Non-pigmented ciliary epithelial cell (primary cell): Measurements from ENCODE around the gene OR6Q1.
"Not testable (repeated sequence)": the region's sequence is repeated elsewhere in the genome, so short reads cannot be mapped to it uniquely, and the experiment has no call there.

ENCODE experiments used
- DNase-seq: peaks from one replicate; pipeline ENCODE4 v3.0.0-alpha.2; 2010; ENCODE audit warnings: low read depth

The OR6Q1 gene, protein sequence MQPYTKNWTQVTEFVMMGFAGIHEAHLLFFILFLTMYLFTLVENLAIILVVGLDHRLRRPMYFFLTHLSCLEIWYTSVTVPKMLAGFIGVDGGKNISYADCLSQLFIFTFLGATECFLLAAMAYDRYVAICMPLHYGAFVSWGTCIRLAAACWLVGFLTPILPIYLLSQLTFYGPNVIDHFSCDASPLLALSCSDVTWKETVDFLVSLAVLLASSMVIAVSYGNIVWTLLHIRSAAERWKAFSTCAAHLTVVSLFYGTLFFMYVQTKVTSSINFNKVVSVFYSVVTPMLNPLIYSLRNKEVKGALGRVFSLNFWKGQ

DNA sequence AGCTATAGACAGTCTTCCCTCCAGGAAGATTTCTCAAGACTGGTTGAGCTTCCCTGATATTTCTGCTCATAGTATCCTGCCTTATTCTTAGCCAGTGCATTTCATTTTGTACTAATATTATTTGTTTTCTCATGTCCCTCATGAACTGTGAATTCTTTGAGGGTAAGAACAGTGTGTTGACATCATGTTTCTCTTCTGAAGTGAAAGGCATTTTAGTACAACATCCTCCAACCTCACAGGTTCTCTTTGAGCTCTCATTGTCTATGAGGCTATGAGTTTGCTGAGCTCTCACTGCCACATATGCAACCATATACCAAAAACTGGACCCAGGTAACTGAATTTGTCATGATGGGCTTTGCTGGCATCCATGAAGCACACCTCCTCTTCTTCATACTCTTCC lies at the start of gene OR6Q1:
Gene OR6Q1 (plus strand): TSS at position 301 of the 400 bp plus-strand sequence. CDS start 0 bp downstream, at position 301.
- no peak for DNase-seq

DNA sequence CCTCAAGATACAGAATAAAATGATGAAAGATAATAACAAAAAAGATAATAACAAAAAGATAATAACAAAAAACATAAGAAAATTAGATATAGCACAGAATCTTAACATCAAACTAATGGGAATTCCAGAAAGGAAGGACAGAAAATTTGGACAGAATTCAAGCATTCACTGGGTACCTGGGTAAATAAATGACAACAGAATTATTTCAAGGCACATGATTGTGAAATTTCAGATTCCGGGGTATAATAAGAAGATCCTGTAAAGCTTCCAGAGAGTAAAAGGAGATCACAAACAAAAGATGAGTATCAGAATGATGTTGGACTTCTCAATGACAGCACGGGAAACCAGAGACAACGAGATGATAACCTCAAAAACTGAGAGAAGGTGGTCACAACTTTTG lies 49.2 kb upstream of the OR6Q1 start:
- no peak for DNase-seq

DNA sequence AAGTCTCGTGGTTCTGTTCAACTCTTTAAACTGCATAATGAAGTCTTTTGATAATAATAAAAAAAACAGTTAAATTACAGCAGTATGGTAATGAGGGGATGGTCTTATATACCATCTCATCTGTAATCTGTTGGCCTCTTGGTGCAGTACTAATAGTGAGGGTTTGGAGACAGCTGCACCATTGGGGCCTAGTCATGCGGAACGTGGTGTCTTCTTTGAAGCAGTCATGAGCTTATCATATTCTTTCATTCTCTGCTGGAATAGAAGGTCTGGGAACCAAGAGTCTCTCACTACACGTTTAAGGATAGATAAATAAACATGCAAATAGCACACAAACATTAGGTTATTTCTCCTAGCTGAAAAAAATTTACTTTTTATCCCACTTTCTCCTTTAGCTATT lies 48.0 kb upstream of the OR6Q1 start:
- DNase-seq, result no peak

DNA sequence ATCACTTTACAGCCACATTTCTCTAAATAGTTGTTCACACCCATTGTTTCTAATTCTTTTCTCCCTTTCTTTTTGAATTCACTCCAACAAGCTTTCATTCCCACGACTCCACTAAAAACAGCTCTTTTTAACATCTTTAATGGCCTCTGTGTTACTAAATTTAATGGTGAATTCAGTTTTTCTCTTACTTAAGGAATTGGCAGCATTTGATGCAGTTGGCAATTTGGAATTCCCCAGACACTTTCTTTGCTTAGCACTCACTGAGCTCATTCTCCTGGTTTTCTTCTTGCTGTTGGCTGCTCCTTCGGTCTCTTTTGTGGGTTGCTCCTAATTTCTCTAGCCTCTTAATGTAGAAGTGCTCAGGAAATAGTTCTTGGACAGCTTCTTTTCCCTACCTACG lies 47.6 kb upstream of the OR6Q1 start:
- DNase-seq, result no peak

DNA sequence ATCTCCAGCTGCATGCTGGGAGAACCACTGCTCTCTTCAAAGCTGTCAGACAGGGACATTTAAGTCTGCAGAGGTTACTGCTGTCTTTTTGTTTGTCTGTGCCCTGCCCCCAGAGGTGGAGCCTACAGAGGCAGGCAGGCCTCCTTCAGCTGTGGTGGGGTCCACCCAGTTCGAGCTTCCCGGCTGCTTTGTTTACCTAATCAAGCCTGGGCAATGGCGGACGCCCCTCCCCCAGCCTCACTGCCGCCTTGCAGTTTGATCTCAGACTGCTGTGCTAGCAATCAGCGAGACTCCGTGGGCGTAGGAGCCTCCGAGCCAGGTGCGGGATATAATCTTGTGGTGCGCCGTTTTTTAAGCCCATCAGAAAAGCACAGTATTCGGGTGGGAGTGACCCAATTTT lies 31.2 kb upstream of the OR6Q1 start:
- DNase-seq, result not testable (repeated sequence)

DNA sequence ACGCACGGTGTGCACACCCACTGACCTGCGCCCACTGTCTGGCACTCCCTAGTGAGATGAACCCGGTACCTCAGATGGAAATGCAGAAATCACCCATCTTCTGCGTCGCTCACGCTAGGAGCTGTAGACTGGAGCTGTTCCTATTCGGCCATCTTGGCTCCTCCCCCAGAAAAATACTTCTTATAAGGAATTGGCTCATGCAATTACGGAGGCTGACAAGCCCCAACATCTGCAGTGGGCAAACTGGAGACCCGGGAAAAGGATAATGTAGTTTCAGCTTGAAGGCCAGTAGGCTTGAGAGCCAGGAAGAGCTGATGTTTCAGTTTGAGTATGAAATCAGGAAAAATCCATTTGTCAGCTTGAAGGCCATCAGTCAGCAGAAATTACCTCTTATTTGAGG lies 30.7 kb upstream of the OR6Q1 start:
- DNase-seq, result not testable (repeated sequence)

DNA sequence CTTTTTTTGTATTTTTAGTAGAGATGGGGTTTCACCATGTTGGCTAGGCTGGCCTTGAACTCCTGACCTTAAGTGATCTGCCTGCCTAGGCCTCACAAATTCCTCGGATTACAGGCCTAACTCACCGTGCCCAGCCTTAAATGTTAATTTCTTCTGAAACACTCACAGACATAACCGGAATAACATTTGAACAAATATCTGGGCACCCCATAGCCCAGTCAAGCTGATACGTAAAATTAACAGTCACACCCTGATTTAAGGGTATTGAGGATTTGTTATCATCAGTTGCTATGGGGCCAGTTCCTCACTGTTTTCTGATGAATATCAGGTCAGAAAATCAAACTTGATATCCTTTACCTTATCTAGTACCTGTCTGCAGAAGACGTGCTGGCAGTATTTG lies 30.1 kb upstream of the OR6Q1 start:
- DNase-seq, result no peak

DNA sequence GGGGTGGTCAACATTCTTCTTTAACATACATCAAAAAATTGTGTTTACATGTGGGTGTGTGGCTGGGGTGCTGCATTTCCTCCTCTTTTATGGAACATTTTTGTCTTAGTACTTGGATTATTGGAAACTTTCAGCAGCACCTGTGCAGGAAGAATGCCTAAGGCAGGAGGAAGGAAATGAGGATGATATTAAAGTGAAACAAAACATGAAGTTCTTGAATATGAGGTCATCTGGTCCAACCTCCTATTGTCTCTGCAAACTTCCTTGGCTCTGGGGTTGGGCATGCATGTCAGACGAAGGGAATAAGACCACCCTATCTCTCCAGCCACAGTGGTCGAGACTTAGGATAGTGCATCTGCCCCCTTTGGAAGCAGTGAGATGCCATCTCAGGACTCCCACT lies 27.7 kb upstream of the OR6Q1 start:
- DNase-seq, result no peak

DNA sequence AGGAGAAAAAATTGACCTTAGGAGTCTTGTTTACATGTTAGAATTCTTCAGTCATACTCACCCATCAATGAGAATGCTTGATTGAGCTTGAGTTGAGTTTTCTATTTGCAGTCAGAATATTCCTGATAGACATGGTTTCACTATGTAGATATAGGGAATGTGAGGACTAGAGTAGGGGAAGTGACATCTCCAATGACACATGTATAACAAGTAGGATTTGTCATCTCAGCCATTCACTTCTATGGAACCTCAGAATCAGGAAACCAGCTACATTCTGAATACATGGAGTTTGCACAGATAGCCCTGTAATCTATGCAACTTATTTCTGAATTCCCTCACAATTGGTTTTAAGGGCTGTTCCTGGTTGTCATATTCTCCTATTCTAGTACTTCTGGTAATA lies 27.2 kb upstream of the OR6Q1 start:
- DNase-seq, result no peak

DNA sequence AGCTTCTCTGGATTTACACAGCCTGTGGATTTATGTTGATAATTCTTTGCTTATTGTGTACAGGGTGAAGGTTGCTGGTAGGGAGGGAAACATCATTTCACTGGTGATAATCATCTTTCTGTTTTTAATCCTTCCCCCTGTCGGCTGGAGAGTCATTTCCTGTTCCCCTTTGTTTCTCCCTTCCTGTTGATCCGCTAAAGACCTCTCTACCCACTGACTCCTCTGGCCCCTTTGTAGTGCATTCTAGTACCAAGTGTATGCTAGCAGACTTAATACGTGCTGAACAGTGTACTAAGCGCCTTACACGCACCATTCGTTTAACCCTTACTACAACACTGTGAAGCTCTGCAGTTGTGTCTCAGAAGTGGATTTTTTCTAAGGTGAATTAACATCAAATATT lies 26.1 kb upstream of the OR6Q1 start:
- no peak for DNase-seq

DNA sequence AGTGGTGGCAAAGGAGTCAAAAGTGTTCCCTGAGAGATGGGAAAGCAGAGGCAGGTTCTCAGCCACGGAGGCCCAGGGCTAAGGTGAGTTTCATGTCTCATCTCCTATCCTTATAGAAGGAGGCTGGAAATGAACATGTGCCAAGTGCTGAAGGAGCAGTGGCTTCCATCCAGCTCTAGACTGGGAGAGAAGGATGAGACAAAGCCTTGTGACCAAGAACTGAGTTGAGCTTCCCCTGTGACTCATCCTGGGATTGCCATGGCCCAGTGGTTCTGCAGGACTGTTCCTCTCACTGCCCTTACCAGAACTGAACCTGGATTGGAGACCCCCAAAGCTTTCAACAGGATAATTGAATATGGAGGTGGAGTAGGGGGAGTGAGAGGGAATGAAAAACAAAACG lies 23.8 kb upstream of the OR6Q1 start:
- DNase-seq, result no peak

DNA sequence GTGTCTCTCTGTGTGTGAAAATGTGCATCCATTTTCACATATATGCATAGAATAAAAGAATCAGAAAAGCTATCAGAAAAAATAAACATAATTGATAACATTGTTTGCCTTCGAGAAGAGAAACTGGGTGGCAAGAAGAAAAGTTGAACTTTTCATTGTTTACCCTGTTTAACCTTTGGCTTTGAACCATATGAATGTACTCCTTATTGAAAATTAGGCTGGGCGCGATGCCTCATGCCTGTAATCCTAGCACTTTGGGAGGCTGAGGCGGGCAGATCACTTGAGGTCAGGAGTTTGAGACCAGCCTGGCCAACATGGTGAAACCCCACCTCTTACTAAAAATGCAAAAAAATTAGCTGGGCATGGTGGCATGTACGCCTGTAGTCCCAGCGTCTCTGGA lies 19.0 kb upstream of the OR6Q1 start:
- no peak for DNase-seq

DNA sequence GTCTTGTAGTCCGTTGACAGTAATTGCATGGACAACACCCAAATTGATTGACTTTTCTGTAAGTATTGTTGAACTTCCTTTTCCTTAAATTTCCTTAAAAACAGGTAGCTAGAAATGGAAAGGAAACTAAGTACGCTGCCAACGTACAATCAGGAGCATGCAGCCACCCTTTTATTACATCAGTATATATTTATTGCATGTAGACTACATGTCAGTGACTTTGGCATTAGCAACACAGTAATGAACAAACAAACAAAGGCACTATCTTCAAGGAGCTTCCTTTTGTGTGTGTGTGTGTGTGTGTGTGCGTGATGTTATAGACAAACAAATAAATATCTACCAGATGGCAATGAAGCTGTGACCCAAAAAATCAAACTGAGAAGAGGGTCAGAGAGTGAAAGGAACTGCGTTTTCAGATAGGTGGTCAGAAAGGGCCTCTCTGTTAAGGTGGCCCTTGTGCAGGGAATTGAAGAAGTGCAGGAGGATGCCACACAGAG lies 7.3 kb upstream of the OR6Q1 start, which contains the start of gene OR9Q1:
Gene OR9Q1 (plus strand): TSS at position 447 of the 497 bp plus-strand sequence. CDS start 155,564 bp downstream, outside the sequence.
- DNase-seq, result no peak

DNA sequence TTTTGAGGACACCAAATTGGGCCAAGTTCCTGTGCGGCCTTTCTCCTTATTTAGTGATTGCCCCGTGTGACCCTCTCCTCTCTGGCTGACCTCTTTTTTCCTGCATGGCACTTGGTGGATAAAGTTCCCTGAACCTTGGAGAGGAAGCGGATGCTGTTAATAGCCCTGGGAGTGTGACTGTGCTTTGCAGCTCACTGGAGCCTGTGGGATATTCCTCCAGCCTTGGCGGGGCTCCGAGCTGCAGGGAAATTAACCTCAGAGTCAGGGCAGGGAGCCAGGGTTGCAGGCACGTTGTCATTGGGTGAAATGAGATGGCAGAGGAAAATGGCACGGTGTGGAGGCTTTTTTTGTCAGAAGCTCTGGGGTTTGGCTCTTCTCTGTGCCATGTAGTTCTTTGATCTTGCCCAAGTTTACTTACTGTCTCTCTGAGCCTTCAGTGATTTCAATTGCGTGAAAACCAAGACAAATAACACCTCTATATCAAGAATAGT lies 6.1 kb upstream of the OR6Q1 start:
- DNase-seq, result no peak

DNA sequence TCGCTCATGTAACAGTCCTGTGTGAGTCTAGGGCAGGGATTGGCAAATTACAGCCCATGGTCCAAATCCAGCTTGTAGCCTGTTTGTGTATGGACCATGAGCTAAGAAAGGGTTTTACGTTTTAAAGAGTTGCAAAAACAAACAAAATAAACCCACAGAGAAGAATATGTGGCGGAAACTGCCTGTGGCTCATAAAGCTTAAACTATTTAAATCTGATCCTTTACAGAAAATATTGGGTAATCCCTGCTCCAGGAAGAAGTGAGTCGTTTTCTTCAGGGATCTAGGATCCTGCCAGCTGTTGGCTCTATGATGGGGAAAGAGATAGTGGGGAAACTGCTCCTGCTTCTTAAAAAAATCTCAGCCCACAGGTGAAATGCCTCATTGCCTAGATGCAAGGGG lies 3.4 kb upstream of the OR6Q1 start:
- DNase-seq, result no peak

DNA sequence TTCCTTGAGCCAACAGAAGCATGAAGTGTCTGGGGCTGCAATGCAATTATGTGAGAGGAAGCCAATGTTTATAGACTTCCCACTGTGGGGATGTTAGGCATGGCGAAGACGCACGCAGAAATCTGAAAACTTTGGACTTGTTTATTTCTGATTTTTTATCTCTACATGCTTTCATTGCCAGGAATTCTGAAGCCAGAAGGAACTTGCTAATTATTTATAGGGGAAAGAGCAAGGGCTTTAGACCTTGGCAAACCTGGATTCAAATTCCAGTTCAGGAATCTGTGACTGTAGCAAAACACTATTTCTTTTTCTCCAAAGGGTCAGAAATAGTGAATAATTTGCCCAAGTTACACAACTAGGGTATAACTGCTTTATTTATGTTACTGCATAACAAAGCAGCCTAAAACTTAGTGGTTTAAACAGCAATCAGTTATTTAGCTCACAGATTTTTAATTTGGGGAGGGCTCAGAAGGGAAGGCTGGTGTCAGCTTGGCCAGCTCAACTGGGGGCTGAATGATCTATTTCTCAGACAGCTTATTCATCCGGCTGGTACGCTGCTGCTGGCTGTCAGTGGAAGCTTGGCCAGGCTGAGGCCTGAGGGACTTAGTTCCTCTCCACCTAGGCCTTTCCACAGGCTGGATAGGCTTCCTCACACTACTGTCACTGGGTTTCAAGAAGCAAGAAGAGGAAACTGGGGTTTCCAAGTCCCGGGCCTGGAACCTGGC lies 1.9 kb upstream of the OR6Q1 start:
- no peak for DNase-seq

DNA sequence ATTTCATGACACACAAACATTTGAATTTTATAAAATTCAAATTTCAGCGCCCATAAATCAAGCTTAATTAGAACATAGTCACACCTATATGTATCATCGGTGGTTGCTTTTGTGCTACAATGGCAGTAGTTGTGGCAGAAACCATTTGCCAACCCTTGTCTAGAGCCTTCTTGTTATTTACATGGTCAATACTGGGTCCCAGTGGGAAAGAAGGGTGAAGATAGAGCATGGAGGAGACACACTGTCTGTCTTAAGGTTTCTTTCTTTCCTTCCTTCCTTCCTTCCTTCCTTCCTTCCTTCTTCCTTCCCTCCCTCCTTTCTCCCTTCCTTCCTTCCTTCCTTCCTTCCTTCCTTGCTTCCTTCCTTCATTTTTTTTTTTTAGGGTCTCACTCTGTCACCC lies 3.7 kb downstream of the OR6Q1 start:
- DNase-seq, result no peak

DNA sequence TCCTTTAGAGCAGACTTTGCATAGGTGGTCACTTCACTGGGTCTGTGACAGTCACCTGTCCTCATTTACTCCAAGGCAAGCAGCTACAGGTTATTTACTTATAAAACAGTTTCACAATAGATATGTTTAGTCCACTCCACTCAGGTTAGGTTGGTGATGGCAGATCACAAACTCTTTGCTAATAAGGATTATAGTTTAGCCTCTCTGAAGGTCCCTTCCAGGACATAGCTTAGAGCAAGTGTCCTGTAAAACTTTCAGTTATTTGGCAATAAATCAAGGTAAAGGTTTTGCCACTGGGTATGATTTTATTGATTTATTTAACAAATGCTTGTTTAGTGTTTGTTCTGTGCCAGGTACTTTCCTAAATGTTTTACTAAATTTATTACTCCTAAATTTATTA lies 8.8 kb downstream of the OR6Q1 start:
- DNase-seq, result no peak

DNA sequence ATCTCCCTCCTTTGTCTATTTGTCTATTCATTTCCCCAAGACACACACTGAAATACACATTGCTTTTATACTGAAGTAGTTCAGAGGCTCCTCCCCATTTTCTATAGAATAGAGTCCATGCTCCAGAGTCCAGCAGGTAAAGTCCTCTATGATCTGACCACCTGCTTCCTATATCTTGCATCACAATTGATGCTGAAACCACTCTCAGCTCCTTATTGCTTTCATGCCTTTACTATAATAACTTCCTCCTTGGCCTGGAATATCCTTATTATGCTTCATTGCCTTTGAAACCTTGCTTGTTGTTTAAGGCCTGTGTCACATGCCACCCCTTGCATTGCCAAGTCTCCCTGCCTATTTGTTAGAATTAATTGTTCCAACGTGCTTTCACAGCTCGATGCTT lies 12.6 kb downstream of the OR6Q1 start:
- no peak for DNase-seq

DNA sequence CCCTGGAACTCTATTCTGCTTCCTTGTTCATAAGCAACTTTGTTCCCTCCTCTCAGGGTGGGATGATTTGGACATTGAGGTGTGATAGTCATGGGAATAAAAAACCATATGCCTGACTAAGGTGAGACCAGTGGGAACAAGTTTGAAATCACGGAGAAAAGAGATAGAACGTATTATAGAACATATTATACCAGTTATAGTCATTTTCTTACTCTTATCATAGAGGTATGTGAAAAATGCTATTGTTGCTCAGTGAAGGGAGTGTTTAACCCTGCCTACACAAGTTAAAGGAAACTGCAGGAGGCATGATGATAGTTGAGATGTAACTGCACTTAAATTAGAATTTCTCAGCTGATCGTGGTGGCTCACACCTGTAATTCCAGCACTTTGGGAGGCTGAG lies 15.5 kb downstream of the OR6Q1 start:
- DNase-seq, result no peak

DNA sequence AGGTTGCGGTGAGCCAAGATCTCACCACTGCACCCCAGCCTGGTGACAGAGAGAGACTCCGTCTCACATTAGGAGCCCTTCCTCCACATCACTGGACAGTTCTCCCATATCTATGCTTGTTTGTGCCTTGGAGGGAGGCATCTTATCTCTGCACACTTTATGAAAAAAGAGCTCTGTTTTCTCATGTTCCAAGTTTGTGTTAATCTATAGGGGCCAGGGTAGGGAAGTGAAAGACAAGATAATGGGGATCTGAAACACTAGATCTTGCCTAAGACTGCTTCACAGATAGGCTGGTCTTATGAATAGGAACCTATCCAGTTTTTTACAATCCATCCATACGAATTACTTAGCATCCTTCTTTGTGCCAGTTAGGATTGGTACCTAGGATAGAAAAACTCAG lies 17.1 kb downstream of the OR6Q1 start:
- DNase-seq, result no peak

DNA sequence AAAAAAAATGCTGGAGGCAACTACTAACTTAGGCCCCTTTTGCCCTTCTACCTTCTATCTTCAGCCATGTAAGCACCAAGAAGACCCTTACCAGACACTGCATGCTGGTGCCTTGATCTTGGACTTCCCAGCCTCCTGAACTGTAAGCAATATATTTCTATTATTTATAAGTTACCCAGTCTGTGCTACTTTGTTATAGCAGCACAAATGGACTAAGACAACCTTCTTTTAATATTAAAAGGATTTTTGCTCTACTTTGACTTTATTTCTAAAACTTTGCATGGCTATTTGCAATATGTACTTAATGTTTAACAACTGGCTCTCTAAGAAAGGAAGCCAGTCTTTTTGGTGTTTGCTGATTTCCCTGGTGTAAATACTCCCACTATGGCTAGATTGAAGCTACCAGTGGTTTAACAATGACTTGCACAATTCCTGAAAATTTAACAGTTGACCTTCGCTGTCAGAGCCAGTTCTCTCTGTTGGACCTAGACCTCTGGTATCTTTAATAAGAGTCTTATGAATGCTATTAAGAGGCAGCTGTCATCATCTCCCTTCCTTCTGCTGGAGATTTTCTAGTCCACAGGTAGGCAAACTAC lies 25.2 kb downstream of the OR6Q1 start:
- no peak for DNase-seq

DNA sequence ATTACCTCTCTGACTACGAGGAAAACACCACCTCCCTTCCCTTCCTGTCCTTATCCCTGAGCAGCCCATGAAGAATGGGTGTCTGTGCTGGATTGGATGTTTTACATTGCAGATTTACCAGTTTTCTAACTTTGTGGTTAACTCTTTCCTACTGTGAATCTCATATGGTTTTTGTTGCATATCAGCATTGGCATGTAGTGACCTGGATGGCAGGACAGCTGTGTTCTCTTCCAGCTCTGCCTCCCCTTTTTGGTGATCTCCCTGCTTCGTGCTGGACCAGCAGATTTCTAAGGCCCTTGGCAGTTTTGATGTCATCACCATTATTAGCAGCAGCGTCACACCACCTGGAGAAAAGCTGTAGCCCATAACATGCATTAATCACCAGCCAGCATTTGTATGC lies 26.7 kb downstream of the OR6Q1 start:
- no peak for DNase-seq
